Measurements from ENCODE around the gene RSU1.

The RSU1 gene

GRCh38 chr10:16562891-16563290 lies 254.3 kb downstream of the RSU1 start:
- H3K27ac ChIP-seq (ENCODE audit: low read depth, low read length, poor library complexity, severe bottlenecking), result no peak overlapping the region
- H3K36me3 ChIP-seq (ENCODE audit: insufficient read depth, low read length), result no peaks in the 10 kb centered on the region
- no peaks in the 10 kb centered on the region for H3K27me3 ChIP-seq (ENCODE audit: insufficient read depth, low read length)
- H3K4me2 ChIP-seq (ENCODE audit: low read length), result no peak overlapping the region
- H3K4me3 ChIP-seq (ENCODE audit: low read depth, low read length, poor library complexity, severe bottlenecking), result no peak overlapping the region
- no peak overlapping the region for H3K9ac ChIP-seq (ENCODE audit: low read length)
- H3K4me1 ChIP-seq (ENCODE audit: insufficient read depth, low read length, severe bottlenecking), result no peaks in the 10 kb centered on the region
- no peaks in the 10 kb centered on the region for H4K20me1 ChIP-seq (ENCODE audit: insufficient read depth, low read length)
- no peaks in the 10 kb centered on the region for H3F3A ChIP-seq (ENCODE audit: insufficient read depth, low read length)
- H3K9me3 ChIP-seq (ENCODE audit: low read length), result no peaks in the 10 kb centered on the region
- no peak overlapping the region for H2AFZ ChIP-seq (ENCODE audit: low read length)
- no peaks in the 10 kb centered on the region for H3K9me2 ChIP-seq (ENCODE audit: low read depth, low read length)
- no peaks in the 10 kb centered on the region for H3K79me2 ChIP-seq (ENCODE audit: insufficient read depth, low read length)
- TF ChIP-seq CTCF (IDR thresholded peaks at IDR 0.05; ENCODE audit: low read length) (no peak), EZH2 (IDR thresholded peaks at IDR 0.05; ENCODE audit: borderline replicate concordance, low read length) (no peak)

- Histone ChIP-seq H3K4me1 (ENCODE audit: insufficient read depth, low read length, severe bottlenecking) (no peaks in the 10 kb centered on the region), H3K36me3 (ENCODE audit: insufficient read depth, low read length) (no peaks in the 10 kb centered on the region), H2AFZ (ENCODE audit: low read length) (no peak overlapping the region), H3K9ac (ENCODE audit: low read length) (no peak overlapping the region), H3K9me3 (ENCODE audit: low read length) (no peaks in the 10 kb centered on the region), H3K4me3 (ENCODE audit: low read depth, low read length, poor library complexity, severe bottlenecking) (no peak overlapping the region), H4K20me1 (ENCODE audit: insufficient read depth, low read length) (no peaks in the 10 kb centered on the region), H3K4me2 (ENCODE audit: low read length) (no peak overlapping the region), H3K27me3 (ENCODE audit: insufficient read depth, low read length) (no peaks in the 10 kb centered on the region), H3K27ac (ENCODE audit: low read depth, low read length, poor library complexity, severe bottlenecking) (no peak overlapping the region), H3F3A (ENCODE audit: insufficient read depth, low read length) (no peaks in the 10 kb centered on the region), H3K9me2 (ENCODE audit: low read depth, low read length) (no peaks in the 10 kb centered on the region), H3K79me2 (ENCODE audit: insufficient read depth, low read length) (no peaks in the 10 kb centered on the region)
- no peak for TF ChIP-seq CTCF (IDR thresholded peaks at IDR 0.05; ENCODE audit: low read length)
Observed at GRCh38 chr10:16559236-16559773, 257.9 kb downstream of the RSU1 start.

GRCh38 chr10:16547973-16548372 lies 269.3 kb downstream of the RSU1 start:
- H3K9ac ChIP-seq (ENCODE audit: low read length), result no peak overlapping the region
- H3F3A ChIP-seq (ENCODE audit: insufficient read depth, low read length), result no peaks in the 10 kb centered on the region
- H3K4me3 ChIP-seq (ENCODE audit: low read depth, low read length, poor library complexity, severe bottlenecking), result no peak overlapping the region
- no peaks in the 10 kb centered on the region for H3K79me2 ChIP-seq (ENCODE audit: insufficient read depth, low read length)
- no peak overlapping the region for H3K4me2 ChIP-seq (ENCODE audit: low read length)
- no peak for TF ChIP-seq EZH2 (IDR thresholded peaks at IDR 0.05; ENCODE audit: borderline replicate concordance, low read length)
- no peak for TF ChIP-seq CTCF (IDR thresholded peaks at IDR 0.05; ENCODE audit: low read length)
- H3K9me3 ChIP-seq (ENCODE audit: low read length), result no peaks in the 10 kb centered on the region
- no peak overlapping the region for H2AFZ ChIP-seq (ENCODE audit: low read length)
- H3K9me2 ChIP-seq (ENCODE audit: low read depth, low read length), result no peaks in the 10 kb centered on the region
- no peaks in the 10 kb centered on the region; the same call in 1 of the 2 replicates for H3K27me3 ChIP-seq (ENCODE audit: insufficient read depth, low read length)
- H3K36me3 ChIP-seq (ENCODE audit: insufficient read depth, low read length), result no peaks in the 10 kb centered on the region
- no peaks in the 10 kb centered on the region for H3K4me1 ChIP-seq (ENCODE audit: insufficient read depth, low read length, severe bottlenecking)
- H3K27ac ChIP-seq (ENCODE audit: low read depth, low read length, poor library complexity, severe bottlenecking), result no peak overlapping the region
- H4K20me1 ChIP-seq (ENCODE audit: insufficient read depth, low read length), result no peaks in the 10 kb centered on the region

Data from OCI-LY1 (cell line).